Smooth muscle cell (in vitro differentiated cells): ENCODE results near the gene MYBPHL. TPM values are rescaled to one million over a fixed set of nuclear protein-coding genes. Genes with fewer than 3 reads are reported as not detected.

Source experiments
- DNase-seq: peaks from one replicate; lab custom pipeline; 2025; ENCODE audit not compliant: unreplicated experiment; lab: John Stamatoyannopoulos, UW
- H2AFZ ChIP-seq: fragments of 200-600 bp; sonication (generic); 2 replicates; pipeline ENCODE4 v1.6.0; 2016; ENCODE audit warnings: antibody characterized with exemption, low read depth, mild to moderate bottlenecking
- H3F3A ChIP-seq: fragments of 200-600 bp; sonication (generic); 2 replicates; pipeline ENCODE4 v1.6.0; 2017; ENCODE audit warnings: antibody characterized with exemption, low read depth
- H3K27ac ChIP-seq: fragments of 200-600 bp; sonication (generic); 2 replicates; pipeline ENCODE4 v1.5.1; 2016; ENCODE audit warnings: low read depth, mild to moderate bottlenecking
- H3K27me3 ChIP-seq: fragments of 200-600 bp; sonication (generic); 2 replicates; pipeline ENCODE4 v1.6.1; 2016; ENCODE audit warnings: low read depth, mild to moderate bottlenecking
- H3K36me3 ChIP-seq: fragments of 200-600 bp; sonication (generic); 2 replicates; pipeline ENCODE4 v1.5.1; 2016; ENCODE audit warnings: low read depth
- H3K4me1 ChIP-seq: fragments of 200-600 bp; sonication (generic); 2 replicates; pipeline ENCODE4 v1.5.1; 2016; ENCODE audit warnings: low read depth
- H3K4me2 ChIP-seq: fragments of 200-600 bp; sonication (generic); 2 replicates; pipeline ENCODE4 v1.6.0; 2016; ENCODE audit warnings: mild to moderate bottlenecking
- H3K4me3 ChIP-seq: fragments of 200-600 bp; sonication (generic); 2 replicates; pipeline ENCODE4 v1.5.1; 2016; ENCODE audit warnings: mild to moderate bottlenecking
- H3K79me2 ChIP-seq: fragments of 200-600 bp; sonication (generic); 2 replicates; pipeline ENCODE4 v1.6.0; 2016; ENCODE audit warnings: low read depth, mild to moderate bottlenecking
- H3K9ac ChIP-seq: fragments of 200-600 bp; sonication (generic); 2 replicates; pipeline ENCODE4 v1.6.0; 2016; ENCODE audit warnings: low read depth
- H3K9me3 ChIP-seq: fragments of 200-600 bp; sonication (generic); replicated peaks from 2 replicates; pipeline ENCODE4 v1.5.1; 2016; ENCODE audit warnings: low read depth
- H4K20me1 ChIP-seq: fragments of 200-600 bp; sonication (generic); 2 replicates; pipeline ENCODE4 v1.6.0; 2016; ENCODE audit warnings: low read depth
- WGBS: methylation state at CpG from one replicate; pipeline ENCODE4 v1.1.7; 2016; ENCODE audit warnings: low lambda C conversion rate; 5-methylcytosine and 5-hydroxymethylcytosine counted together
- polyA plus RNA-seq: library from polyadenylated mRNA; unstranded; fragments of >200 nt; fragmentation: Nextera tagmentation; extraction: Ambion mirVana; gene quantifications from 2 replicates; pipeline ENCODE4 v1.2.1, GENCODE V29; 2016
- total RNA-seq: library from RNA; depleted of rRNA; stranded (reverse); fragments of >200 nt; gene quantifications from 2 replicates; pipeline ENCODE4 v1.2.3, GENCODE V29; 2014
- TF ChIP-seq, protein P1 (sequence below): fragments of 200-600 bp; sonication (generic); IDR thresholded peaks from 2 replicates; pipeline ENCODE4 v1.5.1; 2017; ENCODE audit warnings: borderline replicate concordance, mild to moderate bottlenecking, antibody characterized with exemption; ENCODE audit not compliant: insufficient read depth, poor library complexity, severe bottlenecking

The MYBPHL gene
- total and polyA plus RNA-seq, 2 experiments from 2014 or later, result not detected

DNA sequence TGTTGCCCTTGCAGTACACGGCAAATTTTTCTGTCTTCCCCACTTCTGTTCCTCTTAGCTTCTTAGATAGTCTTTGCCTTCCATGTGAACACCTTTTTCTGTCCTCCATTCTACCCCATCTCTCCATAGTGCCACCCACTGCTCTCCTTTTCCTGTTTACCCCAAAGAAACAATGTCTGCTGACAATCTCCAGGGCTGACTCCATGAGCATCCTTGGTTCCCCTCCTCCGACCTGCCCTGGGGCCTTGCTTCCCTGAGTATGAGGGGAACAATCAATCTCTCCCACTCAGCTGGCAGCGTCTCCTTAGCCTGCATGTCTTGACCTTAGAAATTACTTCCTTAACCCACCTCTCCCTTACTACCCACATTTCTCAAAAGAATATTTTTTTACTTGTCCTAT is 12.3 kb upstream of the MYBPHL start:
- TF ChIP-seq, protein P1, sequence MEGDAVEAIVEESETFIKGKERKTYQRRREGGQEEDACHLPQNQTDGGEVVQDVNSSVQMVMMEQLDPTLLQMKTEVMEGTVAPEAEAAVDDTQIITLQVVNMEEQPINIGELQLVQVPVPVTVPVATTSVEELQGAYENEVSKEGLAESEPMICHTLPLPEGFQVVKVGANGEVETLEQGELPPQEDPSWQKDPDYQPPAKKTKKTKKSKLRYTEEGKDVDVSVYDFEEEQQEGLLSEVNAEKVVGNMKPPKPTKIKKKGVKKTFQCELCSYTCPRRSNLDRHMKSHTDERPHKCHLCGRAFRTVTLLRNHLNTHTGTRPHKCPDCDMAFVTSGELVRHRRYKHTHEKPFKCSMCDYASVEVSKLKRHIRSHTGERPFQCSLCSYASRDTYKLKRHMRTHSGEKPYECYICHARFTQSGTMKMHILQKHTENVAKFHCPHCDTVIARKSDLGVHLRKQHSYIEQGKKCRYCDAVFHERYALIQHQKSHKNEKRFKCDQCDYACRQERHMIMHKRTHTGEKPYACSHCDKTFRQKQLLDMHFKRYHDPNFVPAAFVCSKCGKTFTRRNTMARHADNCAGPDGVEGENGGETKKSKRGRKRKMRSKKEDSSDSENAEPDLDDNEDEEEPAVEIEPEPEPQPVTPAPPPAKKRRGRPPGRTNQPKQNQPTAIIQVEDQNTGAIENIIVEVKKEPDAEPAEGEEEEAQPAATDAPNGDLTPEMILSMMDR, result no peak
- 78% methylated on average over 3 of the region's 3 CpGs for WGBS

DNA sequence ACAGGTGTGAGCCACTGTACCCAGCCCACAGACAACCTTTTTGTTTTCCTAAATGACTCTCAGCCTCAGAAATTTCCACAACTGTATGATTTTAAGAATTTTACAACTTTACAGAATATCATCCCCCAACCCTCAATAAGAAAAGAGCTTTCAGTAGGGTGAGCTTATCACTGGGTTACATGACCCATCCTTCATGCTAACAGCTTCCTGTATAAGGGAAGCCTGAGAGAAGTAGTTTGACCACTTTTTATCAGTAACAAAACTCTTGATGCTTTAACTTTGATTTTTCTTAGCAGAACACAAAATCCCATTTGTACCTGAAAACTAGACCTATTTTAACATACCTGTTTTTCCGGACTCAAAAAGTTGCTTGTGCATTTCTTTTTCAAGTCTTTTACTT is 9.7 kb upstream of the MYBPHL start:
- WGBS, result 97% methylated on average over 1 of the region's 1 CpG
- H3F3A ChIP-seq, result no peaks in the 10 kb centered on the region
- TF ChIP-seq, protein P1, result no peak

More for the DNA sequence above, 12.3 kb upstream of the MYBPHL start:
- no peak overlapping the region for H3K4me2 ChIP-seq
- no peaks in the 10 kb centered on the region for H4K20me1 ChIP-seq
- H3K9ac ChIP-seq, result no peak overlapping the region
- H3K27me3 ChIP-seq, result no peaks in the 10 kb centered on the region
- no peaks in the 10 kb centered on the region for H3K36me3 ChIP-seq
- H3K4me3 ChIP-seq, result no peak overlapping the region
- H3F3A ChIP-seq, result no peaks in the 10 kb centered on the region
- no peaks in the 10 kb centered on the region for H3K9me3 ChIP-seq
- no peak overlapping the region for H3K27ac ChIP-seq
- DNase-seq, result no peak
- no peaks in the 10 kb centered on the region for H3K4me1 ChIP-seq
- H3K79me2 ChIP-seq, result no peaks in the 10 kb centered on the region
- H2AFZ ChIP-seq, result no peak overlapping the region

GRCh38 chr1:109315288-109315687 is 8.5 kb upstream of the MYBPHL start:
- no peak overlapping the region for H3K4me3 ChIP-seq
- WGBS, result 92% methylated on average over 4 of the region's 4 CpGs
- TF ChIP-seq, protein P1, result no peak
- H3K9ac ChIP-seq, result no peak overlapping the region
- H4K20me1 ChIP-seq, result no peaks in the 10 kb centered on the region
- no peaks in the 10 kb centered on the region for H3K27me3 ChIP-seq
- H3K9me3 ChIP-seq, result no peaks in the 10 kb centered on the region
- H3K4me1 ChIP-seq, result no peaks in the 10 kb centered on the region
- H3K27ac ChIP-seq, result no peak overlapping the region
- H3K79me2 ChIP-seq, result no peaks in the 10 kb centered on the region
- H3F3A ChIP-seq, result no peaks in the 10 kb centered on the region
- no peaks in the 10 kb centered on the region for H3K36me3 ChIP-seq
- no peak overlapping the region for H3K4me2 ChIP-seq
- no peak overlapping the region for H2AFZ ChIP-seq
- no peak for DNase-seq

More for the DNA sequence above, 9.7 kb upstream of the MYBPHL start:
- no peaks in the 10 kb centered on the region for H3K36me3 ChIP-seq
- H3K4me1 ChIP-seq, result no peaks in the 10 kb centered on the region
- H3K4me3 ChIP-seq, result no peak overlapping the region
- no peak overlapping the region for H3K9ac ChIP-seq
- H3K79me2 ChIP-seq, result no peaks in the 10 kb centered on the region
- no peaks in the 10 kb centered on the region for H3K27me3 ChIP-seq
- H3K9me3 ChIP-seq, result no peaks in the 10 kb centered on the region
- H2AFZ ChIP-seq, result no peak overlapping the region
- H3K27ac ChIP-seq, result no peak overlapping the region
- no peaks in the 10 kb centered on the region for H4K20me1 ChIP-seq
- no peak overlapping the region for H3K4me2 ChIP-seq
- no peak for DNase-seq

- DNase-seq, result no peak
- 93% methylated on average over 1 of the region's 1 CpG for WGBS
- no peaks in the 10 kb centered on the region for H3K79me2 ChIP-seq
- no peaks in the 10 kb centered on the region for H3K9me3 ChIP-seq
- no peak overlapping the region for H3K27ac ChIP-seq
- no peaks in the 10 kb centered on the region for H3K27me3 ChIP-seq
- H3K9ac ChIP-seq, result no peak overlapping the region
- H3K4me1 ChIP-seq, result no peaks in the 10 kb centered on the region
- no peaks in the 10 kb centered on the region for H4K20me1 ChIP-seq
- no peak overlapping the region for H3K4me2 ChIP-seq
- H3K36me3 ChIP-seq, result no peaks in the 10 kb centered on the region
- no peak overlapping the region for H3K4me3 ChIP-seq
- TF ChIP-seq, protein P1, result no peak
- H3F3A ChIP-seq, result no peaks in the 10 kb centered on the region
- no peak overlapping the region for H2AFZ ChIP-seq
These were observed 8.0 kb upstream of the MYBPHL start for GRCh38 chr1:109314795-109315194.
